Measurements from ENCODE around the gene MATN1.

The MATN1 gene

GRCh38 chr1:30678209-30678608, 45.2 kb downstream of the MATN1 start:
- DNase-seq: no peak

GRCh38 chr1:30677471-30677870, 45.9 kb downstream of the MATN1 start:
- DNase-seq: no peak

GRCh38 chr1:30675761-30676160, 47.6 kb downstream of the MATN1 start:
- no peak for DNase-seq

- no peak for DNase-seq
These were observed 48.1 kb downstream of the MATN1 start for GRCh38 chr1:30675289-30675688.

- DNase-seq: no peak
These were observed 50.0 kb downstream of the MATN1 start for GRCh38 chr1:30673395-30673794.

GRCh38 chr1:30672661-30673060, 50.7 kb downstream of the MATN1 start:
- DNase-seq: no peak

GRCh38 chr1:30670240-30671060, 52.9 kb downstream of the MATN1 start:
- no peak for DNase-seq

- DNase-seq: no peak
These were observed 54.6 kb downstream of the MATN1 start for GRCh38 chr1:30668546-30669327.

GRCh38 chr1:30668024-30668423, 55.4 kb downstream of the MATN1 start:
- no peak for DNase-seq

GRCh38 chr1:30666756-30667273, 56.6 kb downstream of the MATN1 start:
- DNase-seq: no peak

- DNase-seq: no peak
These were observed 58.0 kb downstream of the MATN1 start for GRCh38 chr1:30665216-30666010.

- DNase-seq: no peak
These were observed 59.2 kb downstream of the MATN1 start for GRCh38 chr1:30664103-30664755.

GRCh38 chr1:30663596-30664091, 59.7 kb downstream of the MATN1 start:
- no peak for DNase-seq

- DNase-seq: no peak
These were observed 61.0 kb downstream of the MATN1 start for GRCh38 chr1:30662291-30662840.

GRCh38 chr1:30661311-30661710, 62.1 kb downstream of the MATN1 start:
- no peak for DNase-seq

All from NCI-H146 (cell line).